ENCODE measurements around the gene BCL11B. TPM values are rescaled to one million over a fixed set of nuclear protein-coding genes. Genes with fewer than 3 reads are reported as not detected.

BCL11B gene
- total and polyA plus RNA-seq, 4 donors, result 0.04 to 0.42 (median 0.16) TPM

DNA sequence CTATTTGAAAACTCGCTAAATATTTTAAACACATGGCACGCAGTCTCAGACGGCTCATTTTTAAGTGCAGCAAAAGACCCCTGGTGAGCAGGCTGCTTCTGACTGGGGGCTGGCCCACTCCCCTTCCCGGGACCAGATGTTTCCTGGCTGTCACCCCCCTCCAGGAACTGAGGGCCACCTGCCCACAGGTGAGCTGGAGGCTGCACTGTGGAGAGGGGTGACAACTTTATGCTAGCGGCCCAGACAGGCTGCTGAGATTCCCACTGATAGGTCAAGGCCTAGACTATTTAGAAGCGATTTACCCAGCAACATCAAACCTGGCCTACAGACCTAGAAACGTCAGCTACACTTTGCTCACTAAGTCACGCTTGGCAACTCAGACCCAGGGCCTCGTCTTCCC, 92.1 kb downstream of the BCL11B start:
- Histone ChIP-seq H3K27ac (ENCODE audit: low read depth in 1 of 2, low read length in 2 of 2) (no peak overlapping the region), H3K9ac (ENCODE audit: low read depth in 1 of 2, low read length in 2 of 2) (no peak overlapping the region), H3K27me3 (ENCODE audit: control insufficient read depth in 4 of 4, insufficient read depth in 4 of 4, low read length in 3 of 4) (no peaks in the 10 kb centered on the region), H3K9me3 (ENCODE audit: control insufficient read depth in 4 of 4, low read length in 3 of 4) (no peaks in the 10 kb centered on the region), H3K4me3 (ENCODE audit: low read depth in 1 of 3, low read length in 3 of 3) (no peak overlapping the region), H3K4me1 (ENCODE audit: control insufficient read depth in 4 of 4, insufficient read depth in 4 of 4, low read length in 3 of 4) (no peaks in the 10 kb centered on the region), H3K36me3 (ENCODE audit: control insufficient read depth in 4 of 4, insufficient read depth in 3 of 4, low read depth in 1 of 4, low read length in 3 of 4) (no peaks in the 10 kb centered on the region)
- WGBS, result 86% methylated on average over 9 of the region's 9 CpGs
- no peak for DNase-seq (ENCODE audit: low spot score)
- no peak for TF ChIP-seq RXRA (IDR thresholded peaks at IDR 0.05)
- no peak for TF ChIP-seq GABPA (IDR thresholded peaks at IDR 0.05 in 1 of 2, conservative IDR thresholded peaks at IDR 0.05 in 1 of 2)
- no peak for TF ChIP-seq EGR1 (IDR thresholded peaks at IDR 0.05; ENCODE audit: low read depth in 2 of 2)
- no peak for TF ChIP-seq NR2F2 (IDR thresholded peaks at IDR 0.05)
- TF ChIP-seq HNF4A (conservative IDR thresholded peaks at IDR 0.05), result no peak
- no peak for TF ChIP-seq FOXA2 (IDR thresholded peaks at IDR 0.05)

DNA sequence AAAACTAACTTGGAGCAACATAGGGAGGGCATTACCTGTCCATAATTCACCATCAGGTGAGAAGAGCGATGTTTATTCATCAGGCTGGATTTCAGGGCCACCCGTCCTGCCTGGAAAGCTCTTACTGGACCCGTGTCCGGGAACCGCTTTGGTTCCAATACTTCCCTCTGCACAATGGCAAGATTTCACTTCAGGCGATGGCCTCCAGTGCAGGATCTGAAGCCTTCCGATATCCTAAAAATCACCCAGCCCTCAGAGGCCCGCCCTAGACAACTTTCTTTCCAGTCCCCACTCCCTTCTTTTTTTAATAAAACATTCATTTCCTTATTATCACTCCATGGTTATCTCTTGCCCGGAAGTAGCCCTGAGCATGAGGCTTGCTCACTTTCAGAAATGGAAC, 92.5 kb downstream of the BCL11B start:
- Histone ChIP-seq H3K4me3 (ENCODE audit: low read depth in 1 of 3, low read length in 3 of 3) (no peak overlapping the region), H3K27me3 (ENCODE audit: control insufficient read depth in 4 of 4, insufficient read depth in 4 of 4, low read length in 3 of 4) (no peaks in the 10 kb centered on the region), H3K36me3 (ENCODE audit: control insufficient read depth in 4 of 4, insufficient read depth in 3 of 4, low read depth in 1 of 4, low read length in 3 of 4) (no peaks in the 10 kb centered on the region), H3K9ac (ENCODE audit: low read depth in 1 of 2, low read length in 2 of 2) (no peak overlapping the region), H3K4me1 (ENCODE audit: control insufficient read depth in 4 of 4, insufficient read depth in 4 of 4, low read length in 3 of 4) (no peaks in the 10 kb centered on the region), H3K27ac (ENCODE audit: low read depth in 1 of 2, low read length in 2 of 2) (no peak overlapping the region), H3K9me3 (ENCODE audit: control insufficient read depth in 4 of 4, low read length in 3 of 4) (no peaks in the 10 kb centered on the region)
- TF ChIP-seq, protein P1, sequence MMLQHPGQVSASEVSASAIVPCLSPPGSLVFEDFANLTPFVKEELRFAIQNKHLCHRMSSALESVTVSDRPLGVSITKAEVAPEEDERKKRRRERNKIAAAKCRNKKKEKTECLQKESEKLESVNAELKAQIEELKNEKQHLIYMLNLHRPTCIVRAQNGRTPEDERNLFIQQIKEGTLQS (IDR thresholded peaks at IDR 0.05), result no peak
- TF ChIP-seq TAF1 (conservative IDR thresholded peaks at IDR 0.05), result no peak
- TF ChIP-seq NR2F2 (IDR thresholded peaks at IDR 0.05), result no peak
- no peak for TF ChIP-seq EGR1 (IDR thresholded peaks at IDR 0.05; ENCODE audit: low read depth in 2 of 2)
- no peak for TF ChIP-seq RAD21 (IDR thresholded peaks at IDR 0.05)
- TF ChIP-seq, protein P2, sequence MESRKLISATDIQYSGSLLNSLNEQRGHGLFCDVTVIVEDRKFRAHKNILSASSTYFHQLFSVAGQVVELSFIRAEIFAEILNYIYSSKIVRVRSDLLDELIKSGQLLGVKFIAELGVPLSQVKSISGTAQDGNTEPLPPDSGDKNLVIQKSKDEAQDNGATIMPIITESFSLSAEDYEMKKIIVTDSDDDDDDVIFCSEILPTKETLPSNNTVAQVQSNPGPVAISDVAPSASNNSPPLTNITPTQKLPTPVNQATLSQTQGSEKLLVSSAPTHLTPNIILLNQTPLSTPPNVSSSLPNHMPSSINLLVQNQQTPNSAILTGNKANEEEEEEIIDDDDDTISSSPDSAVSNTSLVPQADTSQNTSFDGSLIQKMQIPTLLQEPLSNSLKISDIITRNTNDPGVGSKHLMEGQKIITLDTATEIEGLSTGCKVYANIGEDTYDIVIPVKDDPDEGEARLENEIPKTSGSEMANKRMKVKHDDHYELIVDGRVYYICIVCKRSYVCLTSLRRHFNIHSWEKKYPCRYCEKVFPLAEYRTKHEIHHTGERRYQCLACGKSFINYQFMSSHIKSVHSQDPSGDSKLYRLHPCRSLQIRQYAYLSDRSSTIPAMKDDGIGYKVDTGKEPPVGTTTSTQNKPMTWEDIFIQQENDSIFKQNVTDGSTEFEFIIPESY (IDR thresholded peaks at IDR 0.05), result no peak
- TF ChIP-seq RXRA (IDR thresholded peaks at IDR 0.05), result no peak
- TF ChIP-seq HNF4A (conservative IDR thresholded peaks at IDR 0.05), result no peak
- TF ChIP-seq FOXA1 (IDR thresholded peaks at IDR 0.05), result no peak
- no peak for TF ChIP-seq GABPA (IDR thresholded peaks at IDR 0.05 in 1 of 2, conservative IDR thresholded peaks at IDR 0.05 in 1 of 2)
- TF ChIP-seq, protein P3, sequence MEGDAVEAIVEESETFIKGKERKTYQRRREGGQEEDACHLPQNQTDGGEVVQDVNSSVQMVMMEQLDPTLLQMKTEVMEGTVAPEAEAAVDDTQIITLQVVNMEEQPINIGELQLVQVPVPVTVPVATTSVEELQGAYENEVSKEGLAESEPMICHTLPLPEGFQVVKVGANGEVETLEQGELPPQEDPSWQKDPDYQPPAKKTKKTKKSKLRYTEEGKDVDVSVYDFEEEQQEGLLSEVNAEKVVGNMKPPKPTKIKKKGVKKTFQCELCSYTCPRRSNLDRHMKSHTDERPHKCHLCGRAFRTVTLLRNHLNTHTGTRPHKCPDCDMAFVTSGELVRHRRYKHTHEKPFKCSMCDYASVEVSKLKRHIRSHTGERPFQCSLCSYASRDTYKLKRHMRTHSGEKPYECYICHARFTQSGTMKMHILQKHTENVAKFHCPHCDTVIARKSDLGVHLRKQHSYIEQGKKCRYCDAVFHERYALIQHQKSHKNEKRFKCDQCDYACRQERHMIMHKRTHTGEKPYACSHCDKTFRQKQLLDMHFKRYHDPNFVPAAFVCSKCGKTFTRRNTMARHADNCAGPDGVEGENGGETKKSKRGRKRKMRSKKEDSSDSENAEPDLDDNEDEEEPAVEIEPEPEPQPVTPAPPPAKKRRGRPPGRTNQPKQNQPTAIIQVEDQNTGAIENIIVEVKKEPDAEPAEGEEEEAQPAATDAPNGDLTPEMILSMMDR (IDR thresholded peaks at IDR 0.05; ENCODE audit: low read depth, low read length, missing input control), result no peak
- no peak for TF ChIP-seq YY1 (IDR thresholded peaks at IDR 0.05)
- TF ChIP-seq, protein P4, sequence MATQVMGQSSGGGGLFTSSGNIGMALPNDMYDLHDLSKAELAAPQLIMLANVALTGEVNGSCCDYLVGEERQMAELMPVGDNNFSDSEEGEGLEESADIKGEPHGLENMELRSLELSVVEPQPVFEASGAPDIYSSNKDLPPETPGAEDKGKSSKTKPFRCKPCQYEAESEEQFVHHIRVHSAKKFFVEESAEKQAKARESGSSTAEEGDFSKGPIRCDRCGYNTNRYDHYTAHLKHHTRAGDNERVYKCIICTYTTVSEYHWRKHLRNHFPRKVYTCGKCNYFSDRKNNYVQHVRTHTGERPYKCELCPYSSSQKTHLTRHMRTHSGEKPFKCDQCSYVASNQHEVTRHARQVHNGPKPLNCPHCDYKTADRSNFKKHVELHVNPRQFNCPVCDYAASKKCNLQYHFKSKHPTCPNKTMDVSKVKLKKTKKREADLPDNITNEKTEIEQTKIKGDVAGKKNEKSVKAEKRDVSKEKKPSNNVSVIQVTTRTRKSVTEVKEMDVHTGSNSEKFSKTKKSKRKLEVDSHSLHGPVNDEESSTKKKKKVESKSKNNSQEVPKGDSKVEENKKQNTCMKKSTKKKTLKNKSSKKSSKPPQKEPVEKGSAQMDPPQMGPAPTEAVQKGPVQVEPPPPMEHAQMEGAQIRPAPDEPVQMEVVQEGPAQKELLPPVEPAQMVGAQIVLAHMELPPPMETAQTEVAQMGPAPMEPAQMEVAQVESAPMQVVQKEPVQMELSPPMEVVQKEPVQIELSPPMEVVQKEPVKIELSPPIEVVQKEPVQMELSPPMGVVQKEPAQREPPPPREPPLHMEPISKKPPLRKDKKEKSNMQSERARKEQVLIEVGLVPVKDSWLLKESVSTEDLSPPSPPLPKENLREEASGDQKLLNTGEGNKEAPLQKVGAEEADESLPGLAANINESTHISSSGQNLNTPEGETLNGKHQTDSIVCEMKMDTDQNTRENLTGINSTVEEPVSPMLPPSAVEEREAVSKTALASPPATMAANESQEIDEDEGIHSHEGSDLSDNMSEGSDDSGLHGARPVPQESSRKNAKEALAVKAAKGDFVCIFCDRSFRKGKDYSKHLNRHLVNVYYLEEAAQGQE (IDR thresholded peaks at IDR 0.05), result no peak
- no peak for DNase-seq (ENCODE audit: low spot score)
- 91% methylated on average over 9 of the region's 9 CpGs for WGBS

Measured in liver (tissue), 9 donors.